Measurements from ENCODE around the gene GAB1. TPM values are rescaled to one million over a fixed set of nuclear protein-coding genes. Genes with fewer than 3 reads are reported as not detected.

The GAB1 gene
- total RNA-seq, 2 donors from 2014 or later = 65.4 to 81.7 TPM

DNA sequence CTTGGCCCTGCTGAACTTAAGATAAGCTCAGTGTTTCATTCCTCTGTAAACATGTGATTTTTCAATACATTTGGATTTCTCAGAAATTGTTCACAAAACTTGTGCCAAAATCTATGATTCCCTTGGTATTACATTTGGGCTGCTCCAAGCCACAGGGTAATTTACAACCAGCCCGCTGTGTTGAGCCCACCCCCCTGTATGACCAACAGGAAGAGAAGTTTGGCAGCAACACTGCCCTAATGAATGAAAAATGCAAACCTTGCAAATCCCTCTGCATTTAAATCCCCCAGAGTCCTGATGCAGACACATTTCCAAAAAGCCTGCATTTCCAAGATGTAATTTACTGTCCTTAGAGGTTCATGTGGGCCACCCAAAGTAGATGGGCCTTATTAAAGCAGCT lies 34.1 kb upstream of the GAB1 start:
- no peak for DNase-seq (ENCODE audit: low spot score)
- H3K36me3 ChIP-seq = no peaks in the 10 kb centered on the region
- H3K4me1 ChIP-seq = no peaks in the 10 kb centered on the region
- no peaks in the 10 kb centered on the region for H3K27me3 ChIP-seq
- H3K4me3 ChIP-seq = no peak overlapping the region
- H3K9me3 ChIP-seq = no peaks in the 10 kb centered on the region
- no peak overlapping the region for H3K27ac ChIP-seq
- TF ChIP-seq, protein P1, sequence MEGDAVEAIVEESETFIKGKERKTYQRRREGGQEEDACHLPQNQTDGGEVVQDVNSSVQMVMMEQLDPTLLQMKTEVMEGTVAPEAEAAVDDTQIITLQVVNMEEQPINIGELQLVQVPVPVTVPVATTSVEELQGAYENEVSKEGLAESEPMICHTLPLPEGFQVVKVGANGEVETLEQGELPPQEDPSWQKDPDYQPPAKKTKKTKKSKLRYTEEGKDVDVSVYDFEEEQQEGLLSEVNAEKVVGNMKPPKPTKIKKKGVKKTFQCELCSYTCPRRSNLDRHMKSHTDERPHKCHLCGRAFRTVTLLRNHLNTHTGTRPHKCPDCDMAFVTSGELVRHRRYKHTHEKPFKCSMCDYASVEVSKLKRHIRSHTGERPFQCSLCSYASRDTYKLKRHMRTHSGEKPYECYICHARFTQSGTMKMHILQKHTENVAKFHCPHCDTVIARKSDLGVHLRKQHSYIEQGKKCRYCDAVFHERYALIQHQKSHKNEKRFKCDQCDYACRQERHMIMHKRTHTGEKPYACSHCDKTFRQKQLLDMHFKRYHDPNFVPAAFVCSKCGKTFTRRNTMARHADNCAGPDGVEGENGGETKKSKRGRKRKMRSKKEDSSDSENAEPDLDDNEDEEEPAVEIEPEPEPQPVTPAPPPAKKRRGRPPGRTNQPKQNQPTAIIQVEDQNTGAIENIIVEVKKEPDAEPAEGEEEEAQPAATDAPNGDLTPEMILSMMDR (IDR thresholded peaks at IDR 0.05) = no peak

DNA sequence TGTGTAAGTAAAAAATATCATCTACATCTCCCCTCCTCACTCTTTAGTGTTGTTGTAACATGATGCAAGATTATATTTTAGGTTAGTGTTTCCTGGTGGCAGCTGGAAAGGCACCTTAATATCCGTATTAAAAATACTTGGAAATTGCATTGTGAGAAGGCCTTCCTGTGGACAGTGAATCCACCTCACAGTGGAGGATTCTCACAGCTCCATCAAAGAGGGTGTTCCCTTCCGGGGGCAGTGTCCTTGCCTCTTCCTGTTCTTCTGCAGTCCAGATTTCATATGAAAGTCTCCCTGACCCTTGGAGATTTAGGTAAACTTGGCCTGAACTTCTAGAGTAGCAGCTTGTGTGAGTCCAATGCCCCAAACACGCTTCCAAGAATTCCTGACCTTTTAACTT lies 29.9 kb upstream of the GAB1 start:
- Histone ChIP-seq H3K27me3 (no peaks in the 10 kb centered on the region), H3K36me3 (no peaks in the 10 kb centered on the region), H3K4me1 (no peaks in the 10 kb centered on the region), H3K9me3 (no peaks in the 10 kb centered on the region), H3K4me3 (no peak overlapping the region), H3K27ac (no peak overlapping the region)
- no peak for DNase-seq (ENCODE audit: low spot score)
- TF ChIP-seq, protein P1 (IDR thresholded peaks at IDR 0.05) = no peak

DNA sequence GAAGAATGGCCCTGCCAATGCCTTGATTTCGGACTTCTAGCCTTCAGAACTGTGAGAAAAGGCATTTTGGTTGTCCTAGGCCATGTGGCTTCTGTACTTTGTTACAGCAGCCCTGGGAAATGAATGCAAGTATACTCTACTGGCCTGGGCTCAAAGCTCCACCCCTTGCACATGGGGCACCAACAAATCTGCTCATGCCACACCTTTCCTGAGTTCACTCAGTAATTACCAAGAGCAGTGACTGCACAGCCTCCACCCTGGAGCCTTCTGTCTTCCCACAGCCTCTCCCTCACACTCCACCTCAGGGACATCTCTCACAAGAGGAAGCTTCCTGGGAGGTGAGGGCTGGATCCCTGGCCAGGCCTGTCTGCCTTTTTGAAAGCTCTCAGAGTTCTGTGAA lies 29.1 kb upstream of the GAB1 start:
- H3K4me1 ChIP-seq = no peaks in the 10 kb centered on the region
- no peak for DNase-seq (ENCODE audit: low spot score)
- TF ChIP-seq, protein P1 (IDR thresholded peaks at IDR 0.05) = no peak
- H3K27me3 ChIP-seq = no peaks in the 10 kb centered on the region
- no peak overlapping the region for H3K4me3 ChIP-seq
- H3K27ac ChIP-seq = no peak overlapping the region
- H3K36me3 ChIP-seq = no peaks in the 10 kb centered on the region
- H3K9me3 ChIP-seq = no peaks in the 10 kb centered on the region

DNA sequence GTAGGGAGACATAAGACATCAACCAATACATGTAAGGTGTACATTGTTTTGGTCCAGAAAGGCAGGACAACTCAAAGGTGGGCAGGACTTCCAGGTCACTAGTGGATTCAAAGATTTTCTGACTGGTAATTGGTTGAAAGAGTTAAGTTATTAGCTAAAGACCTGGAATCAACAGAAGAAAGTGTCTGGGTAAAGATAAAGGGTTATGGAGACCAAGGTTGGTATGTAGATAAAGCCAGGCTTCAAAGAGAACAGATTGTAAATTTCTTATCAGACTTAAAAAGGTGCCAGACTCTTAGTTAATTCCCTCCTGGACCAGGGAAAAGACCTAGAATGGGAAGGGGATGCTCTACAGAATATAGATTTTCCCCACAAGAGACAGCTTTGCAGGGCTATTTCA lies 28.3 kb upstream of the GAB1 start:
- no peak for DNase-seq (ENCODE audit: low spot score)
- no peaks in the 10 kb centered on the region for H3K36me3 ChIP-seq
- TF ChIP-seq, protein P1 (IDR thresholded peaks at IDR 0.05) = no peak
- no peaks in the 10 kb centered on the region for H3K9me3 ChIP-seq
- H3K4me1 ChIP-seq = no peaks in the 10 kb centered on the region
- H3K4me3 ChIP-seq = no peak overlapping the region
- no peaks in the 10 kb centered on the region for H3K27me3 ChIP-seq
- H3K27ac ChIP-seq = no peak overlapping the region

DNA sequence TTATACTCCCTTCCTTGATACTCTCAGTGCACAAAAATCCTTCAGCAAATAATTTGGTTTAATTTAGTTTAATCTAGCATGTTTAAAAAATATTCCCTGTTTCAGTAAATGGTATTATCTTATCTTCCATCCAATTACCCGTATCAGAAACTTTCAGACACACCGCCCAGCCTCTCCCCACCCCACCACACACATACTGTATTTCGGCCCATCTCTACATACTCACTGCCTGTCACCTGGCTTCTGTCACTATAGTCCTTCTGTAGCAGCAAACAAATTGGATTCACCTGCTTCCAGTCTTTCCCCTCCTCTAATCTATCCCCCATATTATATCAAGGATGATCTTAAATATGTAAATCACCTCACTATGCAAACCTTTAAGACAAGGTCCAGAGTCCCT lies 24.8 kb upstream of the GAB1 start:
- TF ChIP-seq, protein P1 (IDR thresholded peaks at IDR 0.05) = no peak
- H3K9me3 ChIP-seq = no peaks in the 10 kb centered on the region
- DNase-seq (ENCODE audit: low spot score) = no peak
- no peaks in the 10 kb centered on the region for H3K36me3 ChIP-seq
- H3K4me3 ChIP-seq = no peak overlapping the region
- H3K4me1 ChIP-seq = no peaks in the 10 kb centered on the region
- H3K27ac ChIP-seq = no peak overlapping the region
- no peaks in the 10 kb centered on the region for H3K27me3 ChIP-seq

DNA sequence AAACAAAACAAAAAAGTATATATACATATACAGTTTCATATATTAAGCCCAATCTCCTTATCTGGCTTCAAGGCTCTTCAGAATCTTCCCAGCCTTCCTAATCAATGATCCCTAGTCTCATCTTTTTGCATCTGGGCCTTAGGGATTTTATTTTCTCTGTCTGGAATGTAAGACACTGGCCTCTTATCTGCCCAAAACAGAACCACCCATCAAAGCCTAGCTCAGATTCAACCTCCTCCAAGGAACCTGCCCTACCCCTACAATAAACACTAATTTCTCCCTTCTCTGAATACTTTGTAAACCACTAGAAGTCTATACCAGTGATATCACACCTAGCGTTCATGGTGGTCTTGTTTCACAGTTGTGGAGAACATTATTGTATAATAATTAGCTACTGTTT lies 23.2 kb upstream of the GAB1 start:
- TF ChIP-seq, protein P1 (IDR thresholded peaks at IDR 0.05) = no peak
- Histone ChIP-seq H3K36me3 (no peaks in the 10 kb centered on the region), H3K9me3 (no peaks in the 10 kb centered on the region), H3K4me1 (peaks cover 0 to 5% of the 10 kb centered on the region in 2 donors), H3K4me3 (no peak overlapping the region), H3K27ac (no peak overlapping the region), H3K27me3 (no peaks in the 10 kb centered on the region)
- DNase-seq (ENCODE audit: low spot score) = no peak
